ENCODE data around the gene LTB4R2.
"Not testable (repeated sequence)": the region's sequence is repeated elsewhere in the genome, so short reads cannot be mapped to it uniquely, and the experiment has no call there.

Gene LTB4R2

DNA sequence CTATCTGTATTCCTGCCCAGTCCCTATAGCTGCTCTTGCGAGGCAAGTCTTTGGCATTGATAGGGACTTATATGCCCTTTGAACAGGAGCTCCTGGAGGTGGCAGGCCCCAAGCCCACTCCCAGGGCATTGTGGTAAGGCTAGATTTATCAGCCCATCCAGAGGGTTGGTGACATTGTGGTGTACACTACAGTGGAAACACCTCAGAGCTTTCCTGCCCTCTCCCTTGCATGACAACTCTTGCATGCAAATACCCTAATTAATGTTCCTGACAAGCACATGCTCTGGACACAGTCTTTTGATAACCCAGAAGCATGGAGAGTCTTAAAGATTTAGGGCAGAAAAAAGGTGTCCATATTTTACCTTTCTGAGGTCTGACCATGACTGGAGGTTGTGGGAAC, 30.7 kb downstream of the LTB4R2 start:
- DNase-seq (ENCODE audit: low read depth) = no peak

GRCh38 chr14:24342889-24343288, 32.9 kb downstream of the LTB4R2 start:
- DNase-seq (ENCODE audit: low read depth) = no peak

GRCh38 chr14:24343795-24344660, 34.1 kb downstream of the LTB4R2 start:
- DNase-seq (ENCODE audit: low read depth) = no peak

- no peak for DNase-seq (ENCODE audit: low read depth)
These were observed 37.2 kb downstream of the LTB4R2 start for GRCh38 chr14:24347134-24347533.

- no peak for DNase-seq (ENCODE audit: low read depth)
These were observed 38.2 kb downstream of the LTB4R2 start for GRCh38 chr14:24348186-24348585.

DNA sequence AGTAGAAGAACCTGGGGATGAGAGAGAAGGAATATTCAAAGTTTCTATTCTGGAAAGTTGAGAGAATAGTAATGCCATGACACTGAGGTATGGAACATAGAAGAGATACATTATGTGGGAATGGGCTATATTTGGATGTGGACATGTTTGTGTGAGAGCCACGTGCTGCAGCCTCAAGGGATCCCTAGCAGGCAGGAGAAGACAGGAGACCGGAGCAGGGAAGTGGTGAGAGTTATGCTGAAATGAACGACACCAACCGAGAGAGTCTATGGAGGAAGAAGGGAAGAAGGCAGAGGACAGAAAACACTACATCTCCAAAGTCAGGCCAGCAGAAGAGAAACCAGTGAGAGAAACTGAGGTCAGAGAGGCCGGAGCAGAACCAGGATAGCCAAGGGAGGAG, 39.8 kb downstream of the LTB4R2 start:
- no peak for DNase-seq (ENCODE audit: low read depth)

- no peak for DNase-seq (ENCODE audit: low read depth)
These were observed 41.6 kb downstream of the LTB4R2 start for GRCh38 chr14:24351517-24351916.

DNA sequence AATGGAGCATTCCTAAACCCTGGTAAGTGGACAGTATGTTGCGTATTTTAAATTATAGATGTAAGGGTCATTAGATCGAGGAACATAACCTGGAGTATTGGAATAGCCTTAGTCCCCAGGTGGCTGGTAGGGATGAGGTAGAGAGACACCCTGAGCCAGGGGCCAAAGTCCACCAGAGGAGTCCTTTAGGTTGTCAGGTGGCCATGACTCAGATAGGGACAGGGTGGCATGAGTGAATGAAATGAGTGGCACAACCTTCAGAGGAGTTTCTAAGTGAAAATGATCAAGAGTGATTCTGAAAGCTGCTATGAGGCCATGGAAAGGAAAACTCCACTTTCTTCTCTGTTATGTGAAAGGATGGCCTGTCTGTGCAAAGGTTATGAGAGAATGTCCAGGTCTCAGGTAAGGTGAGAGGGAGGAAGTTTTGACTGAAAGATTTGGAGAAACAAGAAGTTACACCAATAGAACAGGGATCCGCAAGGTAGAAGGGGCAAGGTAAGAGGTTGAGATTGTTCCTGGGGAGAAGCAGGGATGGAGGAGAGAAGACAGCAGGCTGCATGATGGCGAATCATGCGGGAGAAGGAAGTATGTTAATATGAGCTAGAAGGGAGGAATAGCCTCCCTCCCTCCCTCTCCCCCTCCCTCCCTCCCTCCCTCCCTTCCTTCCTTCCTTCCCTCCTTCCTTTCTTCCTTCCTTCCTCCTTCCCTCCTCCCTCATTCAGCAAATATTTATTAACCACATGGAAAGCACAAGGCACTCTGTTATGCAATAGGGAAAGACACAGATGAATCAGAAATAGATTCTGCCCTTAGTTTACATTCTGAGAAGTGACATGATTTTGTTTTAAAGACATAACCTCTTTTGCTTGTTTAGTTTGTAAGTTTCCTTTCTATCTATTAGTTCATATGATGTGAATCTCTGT, 43.9 kb downstream of the LTB4R2 start:
- DNase-seq (ENCODE audit: low read depth) = peak; percentile 37

DNA sequence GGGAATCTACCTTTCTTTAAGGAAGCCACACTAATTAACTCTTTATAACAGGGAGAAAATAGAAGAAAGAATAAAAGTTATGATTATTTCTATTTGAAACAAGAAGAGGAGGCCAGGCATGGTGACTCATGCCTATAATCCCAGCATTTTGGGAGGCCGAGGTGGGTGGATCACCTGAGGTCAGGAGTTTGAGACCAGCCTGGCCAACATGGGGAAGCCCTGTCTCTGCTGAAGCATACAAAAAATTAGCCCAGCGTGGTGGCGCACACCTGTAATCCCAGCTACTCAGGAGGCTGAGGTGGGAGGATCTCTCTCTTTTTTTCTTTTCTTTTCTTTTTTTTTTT, 44.5 kb downstream of the LTB4R2 start:
- not testable (repeated sequence) for DNase-seq (ENCODE audit: low read depth)

DNA sequence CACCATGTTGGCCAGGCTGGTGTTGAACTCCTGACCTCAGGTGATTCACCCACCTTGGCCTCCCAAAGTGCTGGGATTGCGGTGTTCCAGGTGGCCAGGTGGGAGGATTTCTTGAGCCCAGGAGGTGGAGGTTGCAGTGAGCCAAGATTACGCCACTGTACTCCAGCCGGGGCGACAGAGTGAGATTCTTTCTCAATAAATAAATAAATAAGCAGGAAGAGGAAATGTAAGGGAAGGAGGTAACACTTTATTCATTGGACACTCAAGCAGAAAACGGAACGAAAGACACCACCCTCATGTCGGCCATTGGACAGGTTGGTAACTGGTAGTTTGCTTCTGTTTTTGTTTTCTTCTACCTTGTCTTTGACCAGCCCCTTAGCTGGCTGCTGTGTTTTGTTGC, 45.1 kb downstream of the LTB4R2 start:
- no peak for DNase-seq (ENCODE audit: low read depth)

GRCh38 chr14:24356208-24356607, 46.3 kb downstream of the LTB4R2 start:
- no peak for DNase-seq (ENCODE audit: low read depth)

- no peak for DNase-seq (ENCODE audit: low read depth)
These were observed 50.3 kb downstream of the LTB4R2 start for GRCh38 chr14:24360281-24360680.

DNA sequence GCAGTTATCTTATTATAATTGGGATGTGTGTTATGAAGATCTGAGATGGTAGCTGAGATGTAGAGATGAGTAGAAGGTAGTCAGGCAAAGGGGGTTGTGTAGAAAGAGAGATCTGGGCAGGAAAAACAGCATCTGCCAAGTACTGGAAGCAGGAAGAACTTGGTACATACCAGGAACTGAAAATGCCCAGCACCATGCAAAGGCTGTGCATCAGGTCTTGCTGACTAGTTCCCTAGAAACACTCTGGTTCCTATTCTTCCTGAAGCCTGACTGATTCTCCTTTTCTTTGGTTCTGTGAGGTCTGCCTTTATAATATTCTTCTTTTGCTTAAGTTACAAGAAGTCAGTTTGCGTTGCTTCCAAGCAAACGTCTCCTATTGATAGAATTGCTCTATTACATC, 51.4 kb downstream of the LTB4R2 start:
- DNase-seq (ENCODE audit: low read depth) = no peak
